GM18873 (cell line): ENCODE measurements around the gene TMCO4.

Experiments
- ATAC-seq: cut with Tn5 transposase; IDR thresholded peaks from one replicate; pipeline ENCODE4 v1.9.1; 2021; ENCODE audit warnings: mild to moderate bottlenecking, moderate library complexity, moderate number of reproducible peaks; ENCODE audit not compliant: unreplicated experiment, low FRiP score

The TMCO4 gene

DNA sequence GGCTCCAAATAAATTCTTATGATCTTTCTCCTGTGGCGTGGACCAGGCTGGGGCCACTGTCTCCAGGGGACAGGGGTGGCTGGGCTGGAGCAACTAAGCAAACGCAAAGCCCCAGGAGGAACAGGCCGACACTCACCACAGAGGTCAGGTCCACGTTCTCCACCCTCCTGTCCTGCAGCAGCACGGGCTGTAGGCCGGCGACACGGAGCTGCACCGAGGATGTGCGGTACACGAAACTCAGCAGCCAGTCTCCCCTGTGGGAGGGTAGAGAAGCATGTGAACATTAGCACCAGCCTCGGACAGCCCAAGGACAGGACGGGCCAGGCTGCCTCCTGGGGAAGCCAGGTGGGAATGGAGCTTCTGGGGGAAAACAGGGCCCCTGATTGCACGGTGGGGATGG, 105.4 kb downstream of the TMCO4 start:
- ATAC-seq = no peak

DNA sequence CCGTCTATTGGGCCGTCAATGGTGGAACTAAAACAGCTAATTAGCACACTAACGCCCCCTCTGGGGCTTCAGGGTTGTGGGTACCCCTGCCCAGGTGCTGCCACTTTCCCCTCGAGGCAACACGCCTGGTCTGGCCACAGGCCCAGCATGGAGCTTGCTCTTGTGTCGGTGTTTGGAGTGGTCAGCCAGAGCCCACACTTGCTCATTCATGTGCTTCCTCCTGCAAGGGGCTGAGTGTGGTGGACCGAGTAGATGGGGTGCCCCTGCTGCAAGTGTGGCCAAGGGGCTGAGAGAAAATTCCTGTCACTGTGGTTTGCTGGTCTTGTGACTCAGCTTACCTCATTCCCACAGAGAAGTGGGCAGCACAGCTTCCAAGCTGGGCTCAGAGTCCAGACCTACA, 109.4 kb downstream of the TMCO4 start:
- ATAC-seq = no peak

DNA sequence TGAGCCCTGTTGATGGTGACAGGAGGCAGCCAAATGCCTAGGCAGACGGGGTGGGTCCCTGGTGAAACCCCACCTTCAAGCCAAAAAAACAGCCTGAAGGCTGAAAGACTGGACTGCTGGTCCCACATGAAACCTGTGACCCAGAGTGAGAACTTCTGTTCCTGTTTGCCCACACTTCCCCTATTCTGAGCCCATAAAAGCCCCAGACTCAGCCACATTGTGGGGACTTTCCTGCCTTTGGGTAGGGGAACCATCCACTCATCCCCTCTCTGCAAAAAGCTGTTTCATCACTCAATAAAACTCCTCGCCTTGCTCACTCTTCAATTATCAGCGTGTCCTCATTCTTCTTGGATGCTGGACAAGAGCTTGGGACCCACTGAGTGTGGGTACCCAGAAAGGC, 109.9 kb downstream of the TMCO4 start:
- ATAC-seq = no peak

DNA sequence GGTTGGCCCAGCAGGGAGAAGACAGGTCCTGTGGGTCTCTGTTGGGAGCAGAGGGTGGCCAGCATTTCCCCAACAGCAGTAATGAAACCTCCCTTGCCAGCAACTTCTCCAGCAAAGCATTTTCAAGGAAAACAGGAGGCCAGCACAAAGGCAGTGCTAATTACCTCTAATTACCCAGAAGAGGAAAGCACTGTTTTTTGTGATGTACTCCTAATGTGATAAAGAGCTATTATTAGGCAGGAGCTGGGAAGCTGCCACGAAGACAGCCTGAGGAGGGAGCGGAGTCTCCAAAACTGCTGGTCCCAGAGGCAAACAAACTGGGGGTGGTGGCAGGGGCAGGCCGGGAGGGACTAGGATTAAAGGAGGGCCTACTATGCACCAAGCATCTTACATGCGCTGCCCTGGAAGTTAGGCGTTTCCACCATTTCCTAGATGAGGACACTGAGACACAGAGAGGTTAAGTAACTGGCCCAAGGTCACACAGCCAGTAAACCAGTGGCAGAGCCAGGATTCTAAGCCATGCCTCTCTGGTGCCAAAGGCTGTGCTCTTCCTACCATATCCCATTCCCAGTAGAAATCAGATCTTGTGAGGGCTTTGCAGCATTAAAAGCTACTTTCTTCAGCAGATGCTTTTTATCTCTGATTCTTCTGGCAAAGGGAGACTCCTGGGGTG, 110.5 kb downstream of the TMCO4 start:
- ATAC-seq = no peak

DNA sequence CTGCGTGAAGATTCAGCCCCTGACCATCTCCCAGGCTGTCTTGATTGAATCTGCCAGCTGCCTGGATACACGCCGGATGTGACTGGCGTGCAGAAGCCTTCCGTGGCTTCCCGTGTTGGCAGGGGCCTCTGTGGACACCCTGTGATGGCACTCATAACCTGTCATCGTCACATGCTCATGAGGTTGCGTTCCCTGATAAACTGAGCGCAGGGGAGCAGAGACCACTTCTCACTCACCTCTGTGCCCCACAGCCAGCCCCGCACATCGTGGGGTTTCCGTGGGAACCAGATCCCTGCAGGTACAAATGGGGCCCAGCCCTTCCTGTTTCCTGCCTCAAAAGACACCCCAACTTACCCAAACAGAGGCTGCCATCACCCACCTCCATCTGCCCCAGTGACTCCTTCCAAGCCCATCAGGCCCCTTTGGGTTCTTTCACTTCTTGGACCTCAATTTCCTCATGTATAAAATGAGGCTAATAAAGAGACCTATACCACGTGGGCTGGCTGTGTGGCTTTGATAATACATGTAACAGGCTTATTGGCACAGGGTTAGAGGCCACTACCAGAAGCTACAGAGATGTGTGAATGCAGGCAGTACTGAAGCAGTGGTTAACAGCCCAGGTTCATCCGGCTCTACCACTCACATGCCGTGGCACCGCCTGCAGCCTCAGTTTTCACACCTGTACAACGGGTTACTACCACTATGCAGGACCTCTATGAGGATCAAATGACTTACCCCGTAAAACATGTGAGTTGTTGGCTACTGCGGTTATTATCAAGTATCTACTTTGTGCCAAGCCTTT, 111.5 kb downstream of the TMCO4 start:
- no peak for ATAC-seq

DNA sequence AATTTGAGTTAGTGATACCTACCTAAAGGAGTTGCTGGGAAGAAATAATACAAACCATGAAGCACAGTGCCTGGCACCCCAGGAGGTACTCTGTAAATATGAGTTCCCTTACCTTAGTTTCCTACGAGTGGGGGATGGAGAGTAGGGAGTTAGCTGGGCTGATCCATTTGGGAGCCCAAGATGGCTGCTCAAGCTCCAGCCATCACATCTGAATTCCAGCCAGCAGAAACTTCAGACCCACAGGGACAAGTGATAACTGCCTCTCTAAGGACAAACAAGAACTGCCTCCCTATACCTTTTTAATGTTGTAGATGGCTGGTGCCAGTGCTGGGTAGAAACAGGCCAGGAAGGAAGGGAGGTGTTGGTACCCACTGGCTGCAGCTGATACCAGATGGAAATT, 112.3 kb downstream of the TMCO4 start:
- no peak for ATAC-seq

DNA sequence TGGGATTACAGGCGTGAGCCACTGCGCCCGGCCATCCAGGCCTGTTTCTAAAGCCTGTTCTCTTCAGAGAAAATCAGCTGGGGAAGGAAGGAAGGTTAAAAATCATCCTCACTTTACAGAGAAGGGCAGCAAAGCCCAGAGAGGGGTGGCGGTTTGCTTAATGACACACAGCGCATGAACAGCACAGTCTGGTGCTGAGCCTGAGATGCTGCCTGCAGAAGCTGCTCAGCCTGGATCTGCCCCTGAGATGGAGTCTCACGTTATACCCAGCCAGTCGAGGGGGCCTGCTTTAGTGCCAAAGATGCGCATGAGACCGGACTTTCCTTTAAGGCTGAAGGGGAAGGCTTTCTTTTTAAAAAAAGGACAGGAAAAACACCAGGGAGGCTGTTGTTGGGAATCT, 113.7 kb downstream of the TMCO4 start:
- ATAC-seq = no peak

DNA sequence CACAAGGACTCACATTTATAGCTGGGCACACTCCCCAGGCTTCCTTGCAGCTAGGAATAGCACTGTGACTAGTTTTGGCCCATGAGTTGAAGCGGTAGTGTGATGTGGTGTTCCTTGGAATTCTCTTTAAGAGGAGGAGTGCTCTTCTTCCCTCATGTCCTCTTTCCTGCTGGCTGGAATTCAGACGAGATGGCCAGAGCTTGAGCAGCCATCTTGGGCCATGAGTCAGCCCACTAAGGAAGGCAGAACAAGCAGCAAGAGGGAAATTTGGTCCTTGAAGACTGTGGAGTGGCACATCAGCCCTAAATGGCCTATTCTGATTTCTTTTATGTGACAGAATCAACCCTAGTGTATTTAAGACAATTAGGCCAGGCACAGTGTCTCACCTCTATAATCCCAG, 115.0 kb downstream of the TMCO4 start:
- ATAC-seq = no peak

DNA sequence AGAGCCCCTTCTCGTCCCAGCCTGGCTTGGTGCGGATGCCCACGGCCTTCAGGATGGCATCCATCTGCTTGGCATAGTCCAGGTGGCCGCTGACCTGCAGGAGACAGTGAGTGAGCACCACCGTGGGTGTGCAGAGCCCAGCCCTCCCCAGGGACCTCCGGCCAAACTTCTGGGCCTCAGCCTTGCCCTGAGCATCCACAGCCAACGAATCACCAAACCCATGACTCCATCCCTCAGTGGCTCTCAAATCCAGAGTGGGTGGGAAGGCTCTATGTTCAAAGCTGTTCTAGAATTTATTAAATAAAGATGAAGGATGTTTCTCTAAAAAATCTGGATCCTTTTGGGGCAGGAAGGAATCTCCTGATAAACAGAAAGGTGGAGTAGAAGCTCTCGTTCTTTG, 116.4 kb downstream of the TMCO4 start:
- no peak for ATAC-seq

DNA sequence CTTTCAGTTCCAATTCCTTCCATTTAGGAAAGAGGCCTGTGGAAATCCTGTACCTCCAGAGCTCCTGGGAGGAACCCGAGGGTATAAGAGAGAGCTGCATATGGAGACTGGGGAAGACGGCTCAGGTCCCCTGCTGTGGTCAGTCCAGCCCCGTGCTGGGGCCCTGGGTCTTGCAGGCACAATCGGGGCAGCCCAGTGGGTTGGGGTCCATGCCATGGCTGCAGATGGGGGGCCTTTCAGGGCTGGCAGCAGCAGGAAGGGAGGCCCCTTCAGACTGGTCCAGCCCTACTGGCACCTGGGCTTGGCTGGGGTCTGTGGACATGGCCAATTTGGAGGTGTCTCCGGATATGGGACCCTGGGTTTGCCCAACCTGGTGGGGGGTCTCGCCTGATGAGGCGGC, 116.8 kb downstream of the TMCO4 start:
- no peak for ATAC-seq

DNA sequence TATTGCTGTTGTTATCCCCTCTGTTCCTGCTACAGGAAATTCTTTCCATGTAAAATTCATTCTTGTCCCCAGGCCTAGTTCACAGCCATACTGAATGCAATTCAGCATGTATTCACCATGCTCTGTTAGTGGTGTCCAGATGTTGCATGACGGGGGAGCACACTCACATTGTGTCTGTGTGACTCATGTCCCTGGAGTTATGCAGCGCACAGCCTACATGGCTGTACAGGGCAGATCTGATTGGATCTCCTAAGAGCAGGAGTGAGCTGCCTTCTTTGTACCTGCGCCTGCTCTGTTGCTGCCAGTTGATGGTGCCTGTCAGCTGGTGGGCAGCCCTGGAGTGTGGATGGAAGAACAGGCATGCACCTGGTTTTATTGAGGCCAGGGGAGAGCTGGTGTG, 117.5 kb downstream of the TMCO4 start:
- ATAC-seq = no peak

DNA sequence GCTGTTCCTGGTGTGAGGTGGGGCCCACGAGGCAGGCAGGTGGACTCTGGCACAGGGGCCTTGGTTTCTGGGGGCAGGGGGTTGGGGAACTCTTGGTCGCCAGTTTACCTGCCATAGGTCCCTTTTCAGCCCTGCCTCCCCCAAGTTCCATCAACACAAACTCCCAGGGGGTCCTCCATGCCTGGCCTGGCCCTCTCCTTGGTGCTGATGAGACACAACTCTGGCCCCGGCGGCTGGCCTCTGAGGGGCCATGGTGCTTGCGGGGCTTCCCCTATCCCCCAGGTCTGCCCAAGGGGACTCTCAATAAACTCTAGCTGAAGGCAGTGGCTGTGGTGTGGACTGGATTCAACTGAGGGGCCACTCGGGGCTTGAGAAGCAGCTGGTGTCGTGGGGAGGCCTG, 119.1 kb downstream of the TMCO4 start:
- ATAC-seq = no peak

DNA sequence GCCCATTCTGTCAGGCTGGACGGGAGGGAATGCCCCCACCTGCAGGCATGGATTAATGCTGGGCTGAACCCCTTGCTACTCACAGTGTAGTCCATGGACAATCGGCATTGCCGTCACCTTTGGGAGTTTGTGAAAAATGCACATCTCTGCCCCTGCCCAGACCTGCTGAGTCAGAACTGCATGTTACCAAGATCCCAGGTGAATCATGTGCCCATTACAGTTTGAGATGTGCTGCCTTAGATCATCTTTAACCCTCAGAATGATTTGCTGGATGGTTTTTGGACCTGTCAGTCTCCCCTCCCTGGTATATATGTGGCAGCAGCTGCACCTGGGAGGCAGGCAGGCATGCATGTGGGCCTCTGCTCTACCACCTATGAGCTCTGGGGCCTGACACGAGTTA, 120.0 kb downstream of the TMCO4 start:
- no peak for ATAC-seq

DNA sequence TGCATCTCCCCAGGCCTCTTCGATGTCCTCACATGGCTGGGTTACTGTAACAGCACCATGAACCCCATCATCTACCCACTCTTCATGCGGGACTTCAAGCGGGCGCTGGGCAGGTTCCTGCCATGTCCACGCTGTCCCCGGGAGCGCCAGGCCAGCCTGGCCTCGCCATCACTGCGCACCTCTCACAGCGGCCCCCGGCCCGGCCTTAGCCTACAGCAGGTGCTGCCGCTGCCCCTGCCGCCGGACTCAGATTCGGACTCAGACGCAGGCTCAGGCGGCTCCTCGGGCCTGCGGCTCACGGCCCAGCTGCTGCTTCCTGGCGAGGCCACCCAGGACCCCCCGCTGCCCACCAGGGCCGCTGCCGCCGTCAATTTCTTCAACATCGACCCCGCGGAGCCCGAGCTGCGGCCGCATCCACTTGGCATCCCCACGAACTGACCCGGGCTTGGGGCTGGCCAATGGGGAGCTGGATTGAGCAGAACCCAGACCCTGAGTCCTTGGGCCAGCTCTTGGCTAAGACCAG, 120.7 kb downstream of the TMCO4 start:
- no peak for ATAC-seq

DNA sequence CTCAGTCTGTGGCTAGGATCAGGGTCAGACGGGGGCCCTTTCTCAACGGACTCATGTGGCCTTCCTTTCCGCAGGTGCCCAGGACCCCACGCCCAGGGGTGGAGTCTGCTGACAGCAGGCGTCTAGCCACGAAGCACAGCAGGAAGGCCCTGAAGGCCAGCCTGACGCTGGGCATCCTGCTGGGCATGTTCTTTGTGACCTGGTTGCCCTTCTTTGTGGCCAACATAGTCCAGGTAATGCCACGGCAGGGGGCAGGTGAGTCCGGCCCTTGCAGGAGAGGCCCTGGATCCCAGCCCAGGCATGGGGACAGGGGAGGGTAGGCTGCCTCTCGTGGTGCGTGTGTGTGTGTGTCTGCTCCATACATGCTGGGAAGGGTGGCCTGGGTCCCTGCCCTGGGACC, 121.2 kb downstream of the TMCO4 start:
- ATAC-seq = no peak

DNA sequence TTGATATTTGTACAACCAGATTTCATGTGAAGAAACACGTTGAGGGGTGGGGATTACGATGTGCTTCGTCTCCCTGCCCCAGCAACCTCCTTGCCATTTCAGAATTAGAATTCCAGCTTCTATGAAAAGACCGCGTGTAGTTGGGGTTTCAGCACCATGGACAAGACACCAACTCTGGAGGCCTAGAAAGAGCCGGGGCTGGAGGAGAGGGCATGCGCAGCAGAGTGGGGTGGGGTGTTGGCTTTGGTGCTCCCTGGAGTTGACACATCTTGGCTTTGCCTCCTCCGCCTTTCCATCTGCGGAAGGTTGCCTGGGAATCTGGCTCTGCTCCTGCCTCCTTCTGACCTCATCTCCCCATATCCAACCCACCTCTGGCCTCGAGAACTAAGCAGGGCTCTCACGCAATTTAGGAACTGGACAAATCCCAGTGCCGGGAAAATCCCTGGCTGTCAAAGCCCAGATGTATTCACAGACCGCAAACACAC, 123.2 kb downstream of the TMCO4 start:
- ATAC-seq = no peak

DNA sequence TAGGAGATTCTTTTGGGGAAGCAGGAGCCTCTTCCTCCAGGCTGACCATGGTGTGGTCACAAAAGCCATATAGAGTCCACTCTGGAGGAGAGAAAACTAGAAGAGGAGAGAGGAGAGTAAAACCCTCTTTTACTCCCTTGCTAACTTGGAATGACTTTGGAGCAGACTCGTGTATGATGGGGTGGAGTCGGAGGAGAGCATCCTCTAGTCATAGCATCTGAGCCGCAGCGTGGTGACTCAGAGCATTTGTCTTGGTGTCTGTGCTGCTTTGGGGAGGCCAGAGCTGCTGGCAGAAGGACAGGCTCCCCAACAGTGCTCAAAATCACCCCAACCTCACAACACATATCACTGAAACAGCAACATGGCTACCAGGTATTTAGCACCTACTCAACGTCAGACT, 123.9 kb downstream of the TMCO4 start:
- no peak for ATAC-seq

DNA sequence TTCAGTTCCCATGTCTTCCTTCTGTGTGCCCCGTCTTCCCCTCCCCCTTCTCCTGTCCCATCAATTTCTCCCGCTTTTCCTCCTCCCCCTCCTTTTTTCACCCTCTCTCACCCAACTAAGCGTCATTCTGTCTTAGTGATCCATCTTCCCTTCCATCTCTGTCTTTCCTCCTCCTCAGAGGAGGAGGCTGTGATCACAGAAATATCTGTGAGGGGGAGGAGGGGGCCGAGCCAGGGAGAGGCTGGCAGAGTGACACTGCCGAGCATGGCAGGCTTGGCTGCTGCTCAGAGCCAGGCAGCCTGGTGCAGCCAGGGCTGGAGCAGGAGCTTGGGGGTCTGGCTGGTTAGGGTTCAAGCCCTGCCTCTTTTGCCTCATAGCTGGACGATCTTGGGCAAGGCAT, 127.5 kb downstream of the TMCO4 start:
- ATAC-seq = no peak

DNA sequence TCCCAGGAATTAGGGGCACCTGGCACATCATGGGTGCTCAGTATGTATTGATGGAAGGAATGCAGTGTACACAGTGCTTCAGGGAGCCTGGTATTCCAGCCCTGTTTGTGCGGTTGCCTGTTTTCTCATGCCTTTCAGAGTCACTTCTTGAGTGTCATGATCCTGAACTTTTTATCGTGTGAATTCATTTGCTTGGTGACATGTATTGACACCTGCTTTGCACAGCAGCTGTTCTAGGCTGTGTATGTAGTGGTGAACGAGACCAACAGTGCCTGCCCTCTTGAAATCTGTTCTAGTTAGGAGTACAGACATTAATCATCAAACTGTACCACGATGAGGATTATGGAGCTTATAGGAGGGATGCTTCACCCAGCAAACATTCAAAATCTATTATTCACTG, 128.9 kb downstream of the TMCO4 start:
- ATAC-seq = no peak

DNA sequence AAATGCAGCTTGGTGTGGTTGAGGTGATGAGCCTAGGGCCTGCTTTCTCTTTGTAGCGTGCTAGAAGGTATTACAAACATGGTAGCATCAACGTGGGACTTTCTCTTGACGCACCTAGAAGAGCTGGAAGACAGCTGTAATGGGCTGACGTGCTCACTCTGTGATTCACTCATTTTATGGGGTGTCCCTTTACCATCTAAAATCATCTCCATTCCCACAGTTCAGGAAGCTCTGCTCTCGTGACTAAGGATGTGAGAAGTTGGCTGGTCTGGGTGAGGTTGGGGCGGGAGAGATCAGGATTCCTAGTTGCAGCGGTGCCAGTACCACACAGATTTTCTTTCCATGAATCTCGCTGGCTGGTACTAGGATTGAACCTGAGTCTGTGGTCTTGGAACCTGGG, 130.8 kb downstream of the TMCO4 start:
- no peak for ATAC-seq

DNA sequence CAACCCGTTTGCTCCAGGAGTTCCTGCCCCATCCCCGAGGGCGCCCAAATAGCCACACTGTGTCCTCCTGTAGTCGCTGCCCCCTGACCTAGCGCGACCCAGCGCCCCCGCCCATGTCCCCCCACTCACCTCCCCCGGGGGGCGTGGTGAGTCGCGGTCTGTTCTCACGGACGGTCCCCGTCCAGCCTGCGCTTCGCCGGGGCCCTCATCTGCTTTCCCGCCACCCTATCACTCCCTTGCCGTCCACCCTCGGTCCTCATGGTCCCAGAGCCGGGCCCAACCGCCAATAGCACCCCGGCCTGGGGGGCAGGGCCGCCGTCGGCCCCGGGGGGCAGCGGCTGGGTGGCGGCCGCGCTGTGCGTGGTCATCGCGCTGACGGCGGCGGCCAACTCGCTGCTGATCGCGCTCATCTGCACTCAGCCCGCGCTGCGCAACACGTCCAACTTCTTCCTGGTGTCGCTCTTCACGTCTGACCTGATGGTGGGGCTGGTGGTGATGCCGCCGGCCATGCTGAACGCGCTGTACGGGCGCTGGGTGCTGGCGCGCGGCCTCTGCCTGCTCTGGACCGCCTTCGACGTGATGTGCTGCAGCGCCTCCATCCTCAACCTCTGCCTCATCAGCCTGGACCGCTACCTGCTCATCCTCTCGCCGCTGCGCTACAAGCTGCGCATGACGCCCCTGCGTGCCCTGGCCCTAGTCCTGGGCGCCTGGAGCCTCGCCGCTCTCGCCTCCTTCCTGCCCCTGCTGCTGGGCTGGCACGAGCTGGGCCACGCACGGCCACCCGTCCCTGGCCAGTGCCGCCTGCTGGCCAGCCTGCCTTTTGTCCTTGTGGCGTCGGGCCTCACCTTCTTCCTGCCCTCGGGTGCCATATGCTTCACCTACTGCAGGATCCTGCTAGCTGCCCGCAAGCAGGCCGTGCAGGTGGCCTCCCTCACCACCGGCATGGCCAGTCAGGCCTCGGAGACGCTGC, 133.9 kb downstream of the TMCO4 start:
- ATAC-seq = no peak
